Measurements from ENCODE around the gene DPP9. TPM values are rescaled to one million over a fixed set of nuclear protein-coding genes. Genes with fewer than 3 reads are reported as not detected.

Gene DPP9
- total and polyA plus RNA-seq, 2 of the 13 experiments (the other 11 are each of a cell fraction or from before 2014, with no cell fraction given): 8.4 to 25.8 TPM

DNA sequence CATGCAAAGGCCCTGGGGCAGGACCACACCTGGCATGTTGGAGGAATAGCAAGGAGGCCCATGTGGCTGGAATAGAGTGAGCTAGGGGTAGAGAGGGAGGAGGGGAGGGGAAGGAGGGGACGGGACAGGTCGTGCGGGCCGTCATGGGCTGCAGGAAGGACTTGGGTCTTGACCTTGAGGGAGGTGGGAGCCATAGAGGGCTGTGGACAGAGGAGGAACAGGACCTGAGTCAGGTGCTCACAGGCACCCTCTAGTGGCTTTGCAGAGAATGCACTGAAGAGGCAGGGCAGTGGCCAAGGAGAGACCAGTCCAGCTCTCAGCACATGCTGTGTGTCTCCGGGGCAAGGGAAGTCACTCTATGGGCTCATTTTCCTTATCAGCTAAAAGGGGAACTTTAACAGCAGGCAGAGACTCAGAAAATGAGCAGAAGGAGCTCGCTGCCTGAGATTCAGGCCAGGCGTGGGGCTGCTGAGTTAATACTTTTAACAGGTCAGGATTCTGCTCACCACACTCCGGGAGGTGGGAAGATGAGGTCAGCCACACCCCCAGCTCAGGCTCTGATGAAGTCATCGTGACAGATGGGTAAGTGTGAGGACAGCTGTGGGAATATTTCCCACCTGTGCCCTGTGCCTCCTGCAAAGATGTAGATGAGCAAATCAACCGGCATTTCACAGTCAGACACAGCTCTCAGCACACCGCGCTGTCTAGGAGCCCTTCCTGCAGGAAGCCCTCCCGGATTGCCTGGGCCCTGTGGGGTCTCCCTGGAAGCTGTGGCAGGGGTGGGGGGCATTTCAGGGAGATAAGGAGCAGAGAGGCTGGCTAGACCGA, 90.3 kb downstream of the DPP9 start (continued):
- TF ChIP-seq, protein P1, sequence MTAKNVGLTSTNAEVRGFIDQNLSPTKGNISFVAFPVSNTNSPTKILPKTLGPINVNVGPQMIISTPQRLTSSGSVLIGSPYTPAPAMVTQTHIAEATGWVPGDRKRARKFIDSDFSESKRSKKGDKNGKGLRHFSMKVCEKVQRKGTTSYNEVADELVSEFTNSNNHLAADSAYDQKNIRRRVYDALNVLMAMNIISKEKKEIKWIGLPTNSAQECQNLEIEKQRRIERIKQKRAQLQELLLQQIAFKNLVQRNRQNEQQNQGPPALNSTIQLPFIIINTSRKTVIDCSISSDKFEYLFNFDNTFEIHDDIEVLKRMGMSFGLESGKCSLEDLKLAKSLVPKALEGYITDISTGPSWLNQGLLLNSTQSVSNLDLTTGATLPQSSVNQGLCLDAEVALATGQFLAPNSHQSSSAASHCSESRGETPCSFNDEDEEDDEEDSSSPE (CRISPR knock-in tag; IDR thresholded peaks at IDR 0.05): no peak
- TF ChIP-seq CEBPG (CRISPR knock-in tag; IDR thresholded peaks at IDR 0.05): no peak
- no peak for TF ChIP-seq LCORL (IDR thresholded peaks at IDR 0.05)
- no peak for TF ChIP-seq LCORL (CRISPR knock-in tag; IDR thresholded peaks at IDR 0.05)
- TF ChIP-seq NCOA1 (CRISPR knock-in tag; IDR thresholded peaks at IDR 0.05): no peak
- TF ChIP-seq AKAP8 (CRISPR knock-in tag; IDR thresholded peaks at IDR 0.05): no peak
- TF ChIP-seq, protein P2, sequence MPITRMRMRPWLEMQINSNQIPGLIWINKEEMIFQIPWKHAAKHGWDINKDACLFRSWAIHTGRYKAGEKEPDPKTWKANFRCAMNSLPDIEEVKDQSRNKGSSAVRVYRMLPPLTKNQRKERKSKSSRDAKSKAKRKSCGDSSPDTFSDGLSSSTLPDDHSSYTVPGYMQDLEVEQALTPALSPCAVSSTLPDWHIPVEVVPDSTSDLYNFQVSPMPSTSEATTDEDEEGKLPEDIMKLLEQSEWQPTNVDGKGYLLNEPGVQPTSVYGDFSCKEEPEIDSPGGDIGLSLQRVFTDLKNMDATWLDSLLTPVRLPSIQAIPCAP (CRISPR knock-in tag; IDR thresholded peaks at IDR 0.05; ENCODE audit: low read depth): no peak
- TF ChIP-seq ZNF383 (CRISPR knock-in tag; IDR thresholded peaks at IDR 0.05; ENCODE audit: borderline replicate concordance): no peak
- TF ChIP-seq, protein P3, sequence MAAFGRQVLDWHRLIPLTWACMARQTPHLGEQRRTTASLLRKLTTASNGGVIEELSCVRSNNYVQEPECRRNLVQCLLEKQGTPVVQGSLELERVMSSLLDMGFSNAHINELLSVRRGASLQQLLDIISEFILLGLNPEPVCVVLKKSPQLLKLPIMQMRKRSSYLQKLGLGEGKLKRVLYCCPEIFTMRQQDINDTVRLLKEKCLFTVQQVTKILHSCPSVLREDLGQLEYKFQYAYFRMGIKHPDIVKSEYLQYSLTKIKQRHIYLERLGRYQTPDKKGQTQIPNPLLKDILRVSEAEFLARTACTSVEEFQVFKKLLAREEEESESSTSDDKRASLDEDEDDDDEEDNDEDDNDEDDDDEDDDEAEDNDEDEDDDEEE (CRISPR knock-in tag; IDR thresholded peaks at IDR 0.05): no peak
- TF ChIP-seq, protein P4, sequence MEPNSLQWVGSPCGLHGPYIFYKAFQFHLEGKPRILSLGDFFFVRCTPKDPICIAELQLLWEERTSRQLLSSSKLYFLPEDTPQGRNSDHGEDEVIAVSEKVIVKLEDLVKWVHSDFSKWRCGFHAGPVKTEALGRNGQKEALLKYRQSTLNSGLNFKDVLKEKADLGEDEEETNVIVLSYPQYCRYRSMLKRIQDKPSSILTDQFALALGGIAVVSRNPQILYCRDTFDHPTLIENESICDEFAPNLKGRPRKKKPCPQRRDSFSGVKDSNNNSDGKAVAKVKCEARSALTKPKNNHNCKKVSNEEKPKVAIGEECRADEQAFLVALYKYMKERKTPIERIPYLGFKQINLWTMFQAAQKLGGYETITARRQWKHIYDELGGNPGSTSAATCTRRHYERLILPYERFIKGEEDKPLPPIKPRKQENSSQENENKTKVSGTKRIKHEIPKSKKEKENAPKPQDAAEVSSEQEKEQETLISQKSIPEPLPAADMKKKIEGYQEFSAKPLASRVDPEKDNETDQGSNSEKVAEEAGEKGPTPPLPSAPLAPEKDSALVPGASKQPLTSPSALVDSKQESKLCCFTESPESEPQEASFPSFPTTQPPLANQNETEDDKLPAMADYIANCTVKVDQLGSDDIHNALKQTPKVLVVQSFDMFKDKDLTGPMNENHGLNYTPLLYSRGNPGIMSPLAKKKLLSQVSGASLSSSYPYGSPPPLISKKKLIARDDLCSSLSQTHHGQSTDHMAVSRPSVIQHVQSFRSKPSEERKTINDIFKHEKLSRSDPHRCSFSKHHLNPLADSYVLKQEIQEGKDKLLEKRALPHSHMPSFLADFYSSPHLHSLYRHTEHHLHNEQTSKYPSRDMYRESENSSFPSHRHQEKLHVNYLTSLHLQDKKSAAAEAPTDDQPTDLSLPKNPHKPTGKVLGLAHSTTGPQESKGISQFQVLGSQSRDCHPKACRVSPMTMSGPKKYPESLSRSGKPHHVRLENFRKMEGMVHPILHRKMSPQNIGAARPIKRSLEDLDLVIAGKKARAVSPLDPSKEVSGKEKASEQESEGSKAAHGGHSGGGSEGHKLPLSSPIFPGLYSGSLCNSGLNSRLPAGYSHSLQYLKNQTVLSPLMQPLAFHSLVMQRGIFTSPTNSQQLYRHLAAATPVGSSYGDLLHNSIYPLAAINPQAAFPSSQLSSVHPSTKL (CRISPR knock-in tag; IDR thresholded peaks at IDR 0.05): no peak
- TF ChIP-seq, protein P5, sequence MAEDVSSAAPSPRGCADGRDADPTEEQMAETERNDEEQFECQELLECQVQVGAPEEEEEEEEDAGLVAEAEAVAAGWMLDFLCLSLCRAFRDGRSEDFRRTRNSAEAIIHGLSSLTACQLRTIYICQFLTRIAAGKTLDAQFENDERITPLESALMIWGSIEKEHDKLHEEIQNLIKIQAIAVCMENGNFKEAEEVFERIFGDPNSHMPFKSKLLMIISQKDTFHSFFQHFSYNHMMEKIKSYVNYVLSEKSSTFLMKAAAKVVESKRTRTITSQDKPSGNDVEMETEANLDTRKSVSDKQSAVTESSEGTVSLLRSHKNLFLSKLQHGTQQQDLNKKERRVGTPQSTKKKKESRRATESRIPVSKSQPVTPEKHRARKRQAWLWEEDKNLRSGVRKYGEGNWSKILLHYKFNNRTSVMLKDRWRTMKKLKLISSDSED (CRISPR knock-in tag; IDR thresholded peaks at IDR 0.05): no peak
- no peak for TF ChIP-seq PHF5A (CRISPR knock-in tag; IDR thresholded peaks at IDR 0.05; ENCODE audit: low read depth, unreplicated experiment)
- no peak for TF ChIP-seq RBM22 (optimal IDR thresholded peaks at IDR 0.05; ENCODE audit: low read length)
- TF ChIP-seq ARID2 (CRISPR knock-in tag; IDR thresholded peaks at IDR 0.05; ENCODE audit: borderline replicate concordance): no peak
- TF ChIP-seq SRF (IDR thresholded peaks at IDR 0.05; ENCODE audit: low read depth, low read length): no peak
- peak; percentile 61 for TF ChIP-seq CBX1 (IDR thresholded peaks at IDR 0.05; ENCODE audit: low read depth)
- TF ChIP-seq, protein P6, sequence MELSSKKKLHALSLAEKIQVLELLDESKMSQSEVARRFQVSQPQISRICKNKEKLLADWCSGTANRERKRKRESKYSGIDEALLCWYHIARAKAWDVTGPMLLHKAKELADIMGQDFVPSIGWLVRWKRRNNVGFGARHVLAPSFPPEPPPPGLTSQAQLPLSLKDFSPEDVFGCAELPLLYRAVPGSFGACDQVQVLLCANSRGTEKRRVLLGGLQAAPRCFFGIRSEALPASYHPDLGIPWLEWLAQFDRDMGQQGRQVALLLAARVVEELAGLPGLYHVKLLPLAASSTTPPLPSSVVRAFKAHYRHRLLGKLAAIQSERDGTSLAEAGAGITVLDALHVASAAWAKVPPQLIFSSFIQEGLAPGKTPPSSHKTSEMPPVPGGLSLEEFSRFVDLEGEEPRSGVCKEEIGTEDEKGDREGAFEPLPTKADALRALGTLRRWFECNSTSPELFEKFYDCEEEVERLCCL (CRISPR knock-in tag; IDR thresholded peaks at IDR 0.05; ENCODE audit: borderline replicate concordance): no peak; the same call in 1 of the 2 replicates
- TF ChIP-seq ZNF773 (CRISPR knock-in tag; IDR thresholded peaks at IDR 0.05; ENCODE audit: borderline replicate concordance): no peak
- TF ChIP-seq ZNF746 (CRISPR knock-in tag; IDR thresholded peaks at IDR 0.05): no peak
